Rectal smooth muscle tissue (tissue), 1 donor: ENCODE results near the gene APLP1.
A peak's percentile ranks its signal among the peaks of the same experiment; 100 is the strongest.
"Not testable (repeated sequence)": the region's sequence is repeated elsewhere in the genome, so short reads cannot be mapped to it uniquely, and the experiment has no call there.

ENCODE experiments used
- H3K27ac ChIP-seq: one replicate; pipeline ENCODE4 v1.7.0; 2013; ENCODE audit warnings: low read depth, low read length, inconsistent platforms
- H3K27me3 ChIP-seq: one replicate; pipeline ENCODE4 v1.7.0; 2013; ENCODE audit warnings: low read length; ENCODE audit not compliant: control insufficient read depth, insufficient read depth
- H3K36me3 ChIP-seq: one replicate; pipeline ENCODE4 v1.7.0; 2013; ENCODE audit warnings: low read length; ENCODE audit not compliant: control insufficient read depth, insufficient read depth
- H3K4me1 ChIP-seq: one replicate; pipeline ENCODE4 v1.7.0; 2013; ENCODE audit warnings: low read length; ENCODE audit not compliant: control insufficient read depth, insufficient read depth
- H3K4me3 ChIP-seq: one replicate; pipeline ENCODE4 v1.7.0; 2013; ENCODE audit warnings: low read length
- H3K9ac ChIP-seq: one replicate; pipeline ENCODE4 v1.7.0; 2013; ENCODE audit warnings: low read length

The APLP1 gene

DNA sequence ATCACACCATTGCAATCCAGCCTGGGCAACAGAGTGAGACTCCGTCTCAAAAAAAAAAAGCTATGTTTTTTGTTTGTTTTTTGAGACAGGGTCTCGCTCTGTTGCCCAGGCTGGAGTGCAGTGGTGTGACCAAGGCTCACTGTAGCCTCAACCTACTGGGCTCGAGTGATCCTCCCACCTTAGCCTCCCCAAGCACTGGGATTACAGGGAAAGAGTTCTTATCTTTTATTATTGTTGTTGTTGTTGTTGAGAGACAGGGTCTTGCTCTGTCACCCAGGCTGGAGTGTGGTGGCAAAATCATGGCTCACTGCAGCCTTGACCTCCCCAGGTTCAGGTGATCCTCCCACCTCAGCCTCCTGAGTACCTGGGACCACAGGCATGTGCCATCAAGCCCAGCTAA is 23.4 kb downstream of the APLP1 start:
- H3K4me1 ChIP-seq, H3K27me3 ChIP-seq, H3K4me3 ChIP-seq, H3K27ac ChIP-seq, H3K9ac ChIP-seq: not testable (repeated sequence)
- H3K36me3 ChIP-seq: peaks cover 27% of the 10 kb centered on the region

DNA sequence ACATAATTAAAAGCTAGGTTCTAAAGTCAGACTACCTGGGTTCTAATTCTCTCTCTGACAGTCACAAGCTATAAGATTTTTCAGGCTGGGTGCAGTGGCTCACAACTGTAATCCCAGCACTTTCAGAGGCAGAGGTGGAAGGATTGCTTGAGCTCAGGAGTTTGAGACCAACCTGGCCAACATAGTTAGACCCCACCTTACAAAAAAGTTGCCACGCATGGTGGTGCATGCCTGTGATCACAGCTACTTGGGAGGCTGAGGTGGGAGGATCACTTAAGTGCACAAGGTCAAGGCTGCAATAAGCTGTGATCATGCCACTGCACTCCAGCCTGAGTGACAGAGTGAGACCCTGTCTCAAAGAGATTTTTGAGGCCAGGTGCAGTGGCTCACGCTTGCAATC is 26.0 kb downstream of the APLP1 start:
- peaks cover 2% of the 10 kb centered on the region for H3K4me1 ChIP-seq
- H3K27me3 ChIP-seq: no peaks in the 10 kb centered on the region
- no peak overlapping the region for H3K27ac ChIP-seq
- H3K9ac ChIP-seq: no peak overlapping the region
- H3K4me3 ChIP-seq: no peak overlapping the region
- peaks cover 19% of the 10 kb centered on the region for H3K36me3 ChIP-seq

DNA sequence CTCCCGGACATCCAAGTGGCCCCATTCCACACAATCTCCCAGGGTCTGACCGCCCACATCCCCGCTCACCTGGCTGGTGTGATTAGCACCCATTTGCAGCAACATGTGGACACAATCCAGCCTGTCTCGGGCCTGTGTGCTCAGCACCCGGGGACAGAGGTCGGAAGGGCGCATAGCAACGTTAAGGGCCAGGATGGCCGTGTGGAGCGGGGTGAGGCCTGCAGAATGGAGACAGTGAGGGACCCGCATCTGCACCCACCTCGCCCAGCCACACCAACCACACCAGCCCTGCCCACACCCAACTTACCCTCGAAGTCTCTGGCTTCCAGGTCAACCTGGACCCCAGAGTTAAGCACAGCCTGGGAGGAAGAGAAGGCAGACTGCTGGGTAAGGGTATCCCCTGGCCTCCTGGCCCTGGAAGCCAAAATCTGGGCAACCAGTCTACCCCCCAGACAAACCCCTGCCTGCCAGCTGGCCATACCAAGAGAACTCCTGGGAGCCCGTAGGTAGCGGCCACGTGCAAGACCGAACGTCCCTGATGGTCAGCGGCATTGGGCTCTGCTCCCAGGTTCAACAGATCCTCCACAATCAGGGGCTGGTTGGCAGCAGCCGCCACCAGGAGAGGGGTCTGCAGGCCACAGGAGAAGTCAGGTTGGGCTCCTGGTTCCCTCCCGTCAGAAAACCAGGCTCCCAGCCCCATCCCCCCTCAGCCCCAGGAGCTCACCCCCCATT is 27.7 kb downstream of the APLP1 start:
- peaks cover 2% of the 10 kb centered on the region for H3K4me1 ChIP-seq

DNA sequence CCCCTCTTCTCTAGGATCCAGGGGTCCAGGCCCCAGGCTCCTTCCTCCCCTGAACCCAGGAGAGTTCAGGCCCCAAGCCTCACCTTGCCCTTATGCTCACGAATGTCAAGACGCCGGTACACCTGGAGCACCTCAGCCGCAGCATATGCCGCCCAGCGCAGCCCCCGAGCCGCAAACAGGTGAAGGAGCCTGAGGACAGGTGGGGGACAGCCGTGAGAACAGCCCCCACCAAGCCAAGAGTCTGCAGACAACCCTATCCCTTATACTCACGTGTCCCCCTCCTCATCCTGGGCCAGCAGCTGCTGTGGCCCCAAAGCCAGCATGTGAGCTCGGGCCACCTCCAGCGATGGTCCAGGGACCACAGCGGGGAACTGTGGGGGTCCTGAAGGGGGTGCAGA is 28.3 kb downstream of the APLP1 start:
- Histone ChIP-seq H3K27me3 (no peaks in the 10 kb centered on the region), H3K9ac (no peak overlapping the region), H3K27ac (no peak overlapping the region), H3K4me3 (no peak overlapping the region), H3K4me1 (peaks cover 2% of the 10 kb centered on the region), H3K36me3 (peaks cover 16% of the 10 kb centered on the region)

More for the DNA sequence above, 27.7 kb downstream of the APLP1 start:
- H3K27ac ChIP-seq: no peak overlapping the region
- H3K27me3 ChIP-seq: no peaks in the 10 kb centered on the region
- H3K4me3 ChIP-seq: no peak overlapping the region
- no peak overlapping the region for H3K9ac ChIP-seq
- H3K36me3 ChIP-seq: peaks cover 16% of the 10 kb centered on the region

DNA sequence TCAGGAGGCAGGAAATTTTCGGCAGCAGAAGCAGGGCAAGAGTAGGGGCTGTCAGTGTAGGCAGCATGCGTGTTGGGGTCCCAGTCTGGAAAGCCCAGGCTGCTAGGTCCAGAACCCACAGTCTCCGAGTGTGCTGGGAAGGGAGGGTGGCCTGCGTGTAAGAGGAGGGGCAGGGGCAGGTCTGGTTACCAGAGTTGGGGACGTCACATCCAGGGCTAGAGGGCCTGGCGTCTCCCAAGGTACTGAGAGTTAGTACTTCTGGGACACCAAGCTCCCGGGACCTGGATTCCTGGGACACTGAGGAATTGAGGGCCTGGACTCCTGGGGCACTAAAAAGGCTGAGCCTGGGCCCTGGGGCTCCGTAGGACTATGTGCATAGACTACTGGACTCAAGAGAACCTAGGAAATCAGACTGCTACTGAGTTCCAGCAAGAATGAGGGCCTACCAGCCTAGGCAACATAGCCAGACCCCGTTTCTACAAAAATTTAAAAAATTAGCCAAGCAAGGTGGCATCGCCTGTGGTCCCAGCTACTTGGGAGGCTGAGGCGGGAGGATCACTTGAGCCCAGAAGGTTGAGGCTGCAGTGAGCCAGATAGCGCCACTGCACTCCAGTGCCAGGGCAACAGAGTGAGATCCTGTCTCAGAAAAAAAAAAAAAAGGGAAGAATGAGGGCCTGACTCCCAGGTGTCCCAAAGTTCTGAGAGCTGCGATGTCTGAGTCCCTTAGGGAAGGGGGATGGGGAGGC is 29.5 kb downstream of the APLP1 start:
- Histone ChIP-seq H3K27ac (no peak overlapping the region), H3K4me3 (peak overlapping the region; percentile 84), H3K36me3 (peaks cover 14% of the 10 kb centered on the region), H3K9ac (no peak overlapping the region), H3K27me3 (no peaks in the 10 kb centered on the region), H3K4me1 (peaks cover 2% of the 10 kb centered on the region)

DNA sequence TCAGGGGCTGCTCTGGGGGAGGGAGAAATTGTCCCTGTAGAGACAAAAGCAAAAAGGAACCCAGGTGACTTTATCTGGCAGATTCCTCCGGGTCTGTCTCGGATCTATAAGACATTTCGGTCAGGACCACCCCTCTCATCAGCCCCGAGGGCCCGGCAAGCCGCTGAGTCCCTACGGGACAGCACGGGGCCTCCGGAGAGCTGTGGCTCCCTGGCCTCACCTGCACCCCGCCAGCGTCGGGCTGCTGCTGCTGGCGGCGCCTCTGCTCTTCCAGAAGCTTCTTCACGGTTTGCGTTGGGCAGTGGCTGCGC is 30.1 kb downstream of the APLP1 start:
- Histone ChIP-seq H3K27me3 (no peaks in the 10 kb centered on the region), H3K4me1 (peaks cover 2% of the 10 kb centered on the region), H3K27ac (peak overlapping the region; percentile 77), H3K4me3 (peak overlapping the region; percentile 84), H3K9ac (peak overlapping the region; percentile 66), H3K36me3 (peaks cover 10% of the 10 kb centered on the region)

DNA sequence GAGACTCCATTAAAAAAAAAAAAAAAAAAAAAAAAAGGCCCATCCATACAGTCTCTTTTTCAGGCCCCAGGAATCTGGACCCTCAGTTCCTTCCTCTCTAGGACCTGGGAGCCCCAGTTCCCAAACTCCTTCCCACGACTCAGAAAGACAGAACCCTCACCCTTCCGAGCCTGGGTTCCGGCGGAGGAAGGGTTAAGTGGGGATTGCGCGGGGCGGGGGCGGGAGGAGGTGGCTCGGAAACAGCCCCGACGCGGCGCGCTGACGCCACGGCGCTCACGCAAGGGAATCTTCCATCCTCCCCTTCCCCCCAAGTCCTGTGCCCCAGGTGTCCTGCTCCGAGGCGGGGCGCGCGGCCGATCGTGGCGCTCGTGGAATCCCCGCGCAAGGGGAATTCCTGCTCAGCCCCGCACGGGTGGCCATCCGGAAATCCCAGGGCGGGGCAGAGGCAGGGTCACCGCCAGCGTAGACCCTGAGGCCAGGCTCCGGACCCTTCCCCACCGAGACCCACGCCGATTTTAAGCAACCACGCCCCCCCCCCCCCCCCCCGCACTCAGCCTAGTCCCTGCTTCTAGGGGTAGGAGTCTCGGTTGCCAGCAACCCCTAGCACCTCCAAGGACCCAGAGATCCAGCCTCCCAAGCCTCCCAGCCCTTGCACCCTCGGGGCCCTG is 31.3 kb downstream of the APLP1 start:
- Histone ChIP-seq H3K27ac (peak overlapping the region; percentile 77), H3K9ac (peak overlapping the region; percentile 35), H3K27me3 (no peaks in the 10 kb centered on the region), H3K4me3 (peak overlapping the region; percentile 84), H3K4me1 (peaks cover 2% of the 10 kb centered on the region), H3K36me3 (peaks cover 6% of the 10 kb centered on the region)

DNA sequence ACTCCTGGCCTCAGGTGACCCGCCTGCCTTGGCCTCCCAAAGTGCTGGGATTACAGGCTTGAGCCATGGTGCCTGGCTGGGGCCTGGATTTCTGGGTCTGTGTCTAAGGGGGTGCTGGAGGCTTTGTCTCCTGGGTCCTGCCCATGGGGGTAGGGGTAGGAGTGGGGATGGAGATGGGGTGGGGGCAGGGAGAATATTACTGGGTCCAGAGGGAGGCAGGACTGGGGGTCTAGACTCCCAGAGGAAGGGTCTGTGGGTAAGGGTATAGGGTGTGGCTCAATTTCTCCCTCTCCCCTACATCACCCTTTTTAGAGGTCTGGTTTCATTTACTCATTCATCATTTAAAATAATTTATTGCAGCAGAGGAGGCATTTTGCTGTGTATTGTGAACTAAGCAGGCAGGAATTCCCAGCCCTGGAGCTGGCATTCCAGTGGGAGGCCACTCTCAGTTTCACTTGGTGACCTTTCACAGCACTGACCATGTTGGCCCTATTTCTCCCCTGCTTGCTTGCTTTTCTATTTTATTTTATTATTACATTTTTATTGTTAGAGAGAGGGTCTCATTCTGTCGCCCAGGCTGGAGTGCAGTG is 32.8 kb downstream of the APLP1 start:
- peaks cover 2% of the 10 kb centered on the region for H3K4me1 ChIP-seq
- no peaks in the 10 kb centered on the region for H3K27me3 ChIP-seq
- H3K27ac ChIP-seq: peak overlapping the region; percentile 27
- H3K9ac ChIP-seq: no peak overlapping the region
- H3K36me3 ChIP-seq: peaks cover 2% of the 10 kb centered on the region
- peak overlapping the region; percentile 84 for H3K4me3 ChIP-seq

DNA sequence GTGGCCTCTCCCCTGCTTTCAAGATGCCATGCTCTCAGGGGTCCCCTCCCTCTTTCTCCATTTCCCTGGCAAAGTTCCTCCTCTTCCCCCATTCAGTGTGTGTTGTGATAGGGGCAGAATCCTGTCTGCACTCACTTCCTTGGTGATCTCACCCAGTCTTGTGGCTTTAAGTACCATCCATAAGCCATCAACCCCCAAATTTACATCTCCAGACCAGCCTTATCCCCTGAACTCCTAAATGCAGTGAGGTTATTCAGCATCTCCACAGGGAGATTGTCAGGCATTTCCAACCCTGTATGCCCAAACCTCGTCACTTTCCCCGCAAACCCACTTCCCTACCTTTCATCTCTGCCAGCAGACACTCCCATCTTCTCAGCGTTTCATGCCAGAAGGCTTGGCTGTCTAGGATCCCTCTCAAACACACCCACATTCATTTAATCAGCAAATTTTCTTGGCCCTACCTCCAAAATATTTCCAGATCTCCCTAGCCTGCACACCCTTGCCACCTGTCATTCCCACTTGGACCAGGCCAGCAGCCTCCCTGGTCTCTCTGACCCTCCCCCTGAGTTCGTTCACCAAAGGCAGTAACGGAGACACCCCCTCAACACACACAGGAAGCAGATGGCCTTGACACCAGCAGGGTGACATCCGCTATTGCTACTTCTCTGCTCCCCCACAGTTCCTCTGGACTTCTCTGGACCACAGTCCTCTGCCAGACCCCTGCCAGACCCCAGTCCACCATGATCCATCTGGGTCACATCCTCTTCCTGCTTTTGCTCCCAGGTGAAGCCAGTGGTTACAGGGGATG is 33.7 kb downstream of the APLP1 start, which contains the start of gene HCST:
TSS of gene HCST (plus strand) at position 676 of the 808 bp plus-strand sequence. CDS start at position 741, 65 bp downstream.
- peaks cover 2% of the 10 kb centered on the region for H3K4me1 ChIP-seq
- H3K36me3 ChIP-seq: no peaks in the 10 kb centered on the region
- H3K4me3 ChIP-seq: peak within 1 kb of the TSS; percentile 47
- H3K9ac ChIP-seq: no peak within 1 kb of the TSS
- H3K27ac ChIP-seq: peak within 1 kb of the TSS; percentile 52
- no peaks in the 10 kb centered on the region for H3K27me3 ChIP-seq

DNA sequence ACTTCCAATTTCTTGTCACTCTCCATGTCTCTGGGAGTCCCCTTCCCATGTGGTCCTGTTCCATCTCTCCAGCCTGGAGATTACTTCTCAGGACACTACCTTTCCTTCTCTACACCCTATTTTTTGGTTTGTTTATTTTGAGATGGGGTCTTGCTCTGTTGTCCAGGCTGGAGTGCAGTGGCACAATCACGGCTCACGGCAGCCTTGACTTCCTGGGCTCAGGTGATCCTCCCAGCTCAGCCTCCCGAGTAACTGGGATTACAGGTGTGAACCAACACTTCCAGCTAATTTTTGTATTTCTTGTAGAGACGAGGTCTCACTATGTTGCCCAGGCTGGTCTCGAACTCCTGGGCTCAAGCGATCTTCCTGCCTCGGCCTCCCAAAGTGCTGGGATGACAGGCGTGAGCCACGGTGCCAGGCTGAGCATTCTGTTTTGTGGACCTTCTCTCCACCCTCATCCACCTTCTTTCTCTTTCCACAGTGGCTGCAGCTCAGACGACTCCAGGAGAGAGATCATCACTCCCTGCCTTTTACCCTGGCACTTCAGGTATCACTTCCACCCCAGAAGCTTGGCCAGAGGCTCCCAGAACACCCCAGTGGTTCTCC is 34.6 kb downstream of the APLP1 start:
- Histone ChIP-seq H3K36me3 (no peaks in the 10 kb centered on the region), H3K9ac (no peak overlapping the region), H3K27ac (peak overlapping the region; percentile 52), H3K4me3 (peak overlapping the region; percentile 47), H3K4me1 (peaks cover 2% of the 10 kb centered on the region), H3K27me3 (no peaks in the 10 kb centered on the region)

DNA sequence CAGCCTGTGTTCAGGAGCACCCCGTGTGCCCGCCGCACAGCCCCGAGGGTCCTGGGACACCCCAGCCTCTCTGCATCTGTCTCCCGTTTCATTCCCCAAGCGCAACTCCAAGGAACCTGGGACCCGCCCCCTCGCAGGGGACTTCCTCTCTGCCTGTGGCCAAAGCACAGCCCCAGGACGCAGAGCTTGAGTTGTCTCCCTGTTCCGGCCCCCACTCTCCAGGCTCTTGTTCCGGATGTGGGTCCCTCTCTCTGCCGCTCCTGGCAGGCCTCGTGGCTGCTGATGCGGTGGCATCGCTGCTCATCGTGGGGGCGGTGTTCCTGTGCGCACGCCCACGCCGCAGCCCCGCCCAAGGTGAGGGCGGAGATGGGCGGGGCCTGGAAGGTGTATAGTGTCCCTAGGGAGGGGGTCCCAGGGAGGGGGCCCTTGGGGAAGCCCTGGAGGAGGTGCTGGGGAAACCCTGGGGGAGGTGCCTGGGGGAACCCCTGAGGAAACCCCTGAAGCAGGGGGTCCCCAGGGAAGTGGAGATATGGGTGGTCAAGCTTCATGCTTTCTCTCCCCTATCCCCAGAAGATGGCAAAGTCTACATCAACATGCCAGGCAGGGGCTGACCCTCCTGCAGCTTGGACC is 35.3 kb downstream of the APLP1 start:
- H3K27me3 ChIP-seq: no peaks in the 10 kb centered on the region
- no peak overlapping the region for H3K9ac ChIP-seq
- H3K4me1 ChIP-seq: no peaks in the 10 kb centered on the region
- H3K36me3 ChIP-seq: no peaks in the 10 kb centered on the region
- H3K4me3 ChIP-seq: peak overlapping the region; percentile 47
- H3K27ac ChIP-seq: peak overlapping the region; percentile 52
